Fibroblast of skin of left biceps (primary cell): ENCODE measurements around the gene PPP1R15A.
"Not testable (repeated sequence)": the region's sequence is repeated elsewhere in the genome, so short reads cannot be mapped to it uniquely, and the experiment has no call there.

Experiments
- DNase-seq, 2 experiments: peaks; one replicate each; pipeline ENCODE4 v3.0.0-alpha.2; 2013; ENCODE audit warnings: low read depth in 2 of 2

The PPP1R15A gene

DNA sequence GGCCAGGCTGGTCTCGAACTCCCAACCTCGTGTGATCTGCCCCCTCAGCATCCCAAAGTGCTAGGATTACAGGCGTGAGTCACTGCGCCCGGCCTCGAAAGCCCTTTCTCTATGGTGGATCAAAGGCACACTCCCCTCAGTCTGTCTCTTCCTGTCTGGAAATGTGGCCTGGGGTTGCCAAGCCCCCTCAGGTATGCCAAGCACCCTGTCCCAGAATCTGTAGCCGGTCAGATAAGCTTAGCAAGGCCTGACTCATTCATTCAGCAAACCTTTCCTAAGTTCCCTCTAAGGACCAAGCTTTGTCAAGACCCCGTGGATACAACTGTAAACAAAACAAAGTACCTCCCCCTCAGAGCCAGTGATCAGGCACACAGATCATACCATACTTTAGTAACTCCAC is 42.0 kb downstream of the PPP1R15A start:
- no peak for DNase-seq

DNA sequence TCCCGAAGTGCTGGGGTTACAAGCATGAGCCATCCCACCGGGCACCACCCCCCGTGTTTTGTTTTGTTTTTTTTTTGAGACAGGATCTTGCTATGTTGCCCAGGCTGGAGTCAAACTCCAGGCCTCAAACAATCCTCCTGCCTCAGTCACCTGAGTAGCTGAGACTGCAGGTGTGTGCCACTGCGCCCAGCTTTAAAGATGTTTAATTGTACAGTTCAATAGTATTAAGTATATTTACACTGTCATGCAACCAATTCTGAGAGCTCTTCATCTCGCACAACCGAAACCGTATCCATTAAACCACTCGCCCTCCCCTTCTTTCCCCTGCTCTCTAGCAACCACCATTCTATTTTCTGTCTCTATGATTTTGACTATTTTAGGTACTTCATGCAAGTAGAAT is 43.5 kb downstream of the PPP1R15A start:
- DNase-seq = no peak

DNA sequence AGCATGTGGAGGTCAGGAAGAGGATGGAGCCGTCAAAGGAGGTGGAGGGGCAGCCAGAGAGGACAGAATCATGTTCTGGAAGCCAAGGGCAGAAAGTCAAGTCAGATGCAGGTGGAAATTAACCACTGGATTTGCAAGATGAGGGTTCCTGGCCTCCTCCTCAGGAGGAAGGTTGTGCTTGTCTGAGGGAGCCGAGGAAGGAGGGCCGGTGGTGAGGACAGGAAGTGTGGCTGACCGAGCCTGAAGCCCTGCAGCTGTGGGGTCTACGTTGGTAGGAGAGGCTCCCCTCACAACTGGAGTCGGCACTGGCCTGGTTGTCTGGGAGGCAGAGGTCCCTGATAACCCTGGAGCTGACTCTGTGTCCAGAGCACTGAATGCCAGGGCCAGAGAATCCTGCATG is 45.9 kb downstream of the PPP1R15A start:
- DNase-seq = no peak

DNA sequence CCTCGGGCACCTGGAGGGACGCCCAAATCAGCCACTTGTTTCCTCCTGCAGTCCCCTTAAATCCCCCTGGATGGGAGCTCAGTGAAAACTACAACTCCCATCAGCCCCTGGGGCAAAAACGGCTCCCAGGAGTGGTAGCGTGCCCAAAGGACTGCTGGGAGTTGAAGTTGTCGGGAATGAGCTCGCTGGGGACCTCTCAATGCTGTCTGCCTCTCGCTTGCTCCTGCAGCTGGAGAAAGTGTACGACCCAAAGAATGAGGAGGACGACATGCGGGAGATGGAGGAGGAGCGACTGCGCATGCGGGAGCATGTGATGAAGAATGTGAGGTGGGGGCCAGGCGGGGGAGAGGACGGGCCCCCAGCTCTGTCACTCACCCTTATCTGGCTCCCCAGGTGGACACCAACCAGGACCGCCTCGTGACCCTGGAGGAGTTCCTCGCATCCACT is 46.6 kb downstream of the PPP1R15A start:
- no peak for DNase-seq

DNA sequence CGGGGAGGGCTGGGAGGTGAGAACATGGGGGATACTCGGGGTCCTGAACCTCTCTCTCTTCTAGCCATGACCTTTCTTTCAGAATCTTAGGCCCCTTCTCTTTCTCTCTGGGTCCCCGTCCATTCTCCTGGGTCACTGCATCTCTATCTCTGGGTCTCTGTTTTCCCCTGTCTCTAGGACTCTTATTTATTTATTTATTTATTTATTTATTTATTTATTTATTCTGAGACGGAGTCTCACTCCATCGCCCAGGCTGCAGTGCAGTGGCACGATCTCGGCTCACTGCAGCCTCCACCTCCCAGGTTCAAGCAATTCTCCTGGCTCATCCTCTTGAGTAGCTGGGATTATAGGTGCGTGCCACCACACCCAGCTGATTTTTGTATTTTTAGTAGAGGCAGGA is 47.0 kb downstream of the PPP1R15A start:
- not testable (repeated sequence) for DNase-seq

DNA sequence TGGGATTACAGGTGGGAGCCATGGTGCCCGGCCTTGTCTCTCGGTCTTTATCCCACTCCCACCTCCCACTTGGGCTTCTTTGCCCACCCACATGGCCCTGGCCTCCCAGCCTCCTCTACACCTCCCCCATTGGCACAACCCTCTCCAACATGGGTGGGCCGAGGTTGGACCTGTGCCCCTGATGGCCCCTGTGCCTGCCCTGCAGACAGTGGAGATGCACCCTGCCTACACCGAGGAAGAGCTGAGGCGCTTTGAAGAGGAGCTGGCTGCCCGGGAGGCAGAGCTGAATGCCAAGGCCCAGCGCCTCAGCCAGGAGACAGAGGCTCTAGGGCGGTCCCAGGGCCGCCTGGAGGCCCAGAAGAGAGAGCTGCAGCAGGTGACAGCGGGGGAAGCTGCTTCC is 48.7 kb downstream of the PPP1R15A start:
- DNase-seq = no peak

DNA sequence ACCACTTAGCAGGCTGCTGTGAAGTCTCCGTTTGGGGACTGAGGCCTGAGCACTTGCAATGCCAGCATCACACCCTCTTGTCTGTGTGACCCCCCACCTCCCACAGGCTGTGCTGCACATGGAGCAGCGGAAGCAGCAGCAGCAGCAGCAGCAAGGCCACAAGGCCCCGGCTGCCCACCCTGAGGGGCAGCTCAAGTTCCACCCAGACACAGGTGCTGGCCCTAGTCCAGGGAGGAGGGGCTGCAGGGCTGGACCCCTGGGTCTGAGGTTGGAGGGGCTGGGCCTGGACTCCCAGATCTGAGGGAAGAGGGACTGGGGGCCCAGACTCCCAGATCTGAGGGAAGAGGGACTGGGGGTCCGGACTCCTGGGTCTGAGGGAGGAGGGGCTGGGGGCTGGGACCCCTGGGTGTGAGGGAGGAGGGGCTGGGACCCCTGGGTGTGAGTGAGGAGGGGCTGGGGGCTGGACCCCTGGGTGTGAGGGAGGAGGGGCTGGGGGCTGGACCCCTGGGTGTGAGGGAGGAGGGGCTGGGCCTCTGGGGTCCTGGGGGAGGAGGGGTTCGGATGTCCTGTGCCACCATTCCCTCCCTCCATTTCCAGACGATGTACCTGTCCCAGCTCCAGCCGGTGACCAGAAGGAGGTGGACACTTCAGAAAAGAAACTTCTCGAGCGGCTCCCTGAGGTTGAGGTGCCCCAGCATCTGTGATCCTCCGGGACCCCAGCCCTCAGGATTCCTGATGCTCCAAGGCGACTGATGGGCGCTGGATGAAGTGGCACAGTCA is 49.7 kb downstream of the PPP1R15A start:
- DNase-seq = no peak

DNA sequence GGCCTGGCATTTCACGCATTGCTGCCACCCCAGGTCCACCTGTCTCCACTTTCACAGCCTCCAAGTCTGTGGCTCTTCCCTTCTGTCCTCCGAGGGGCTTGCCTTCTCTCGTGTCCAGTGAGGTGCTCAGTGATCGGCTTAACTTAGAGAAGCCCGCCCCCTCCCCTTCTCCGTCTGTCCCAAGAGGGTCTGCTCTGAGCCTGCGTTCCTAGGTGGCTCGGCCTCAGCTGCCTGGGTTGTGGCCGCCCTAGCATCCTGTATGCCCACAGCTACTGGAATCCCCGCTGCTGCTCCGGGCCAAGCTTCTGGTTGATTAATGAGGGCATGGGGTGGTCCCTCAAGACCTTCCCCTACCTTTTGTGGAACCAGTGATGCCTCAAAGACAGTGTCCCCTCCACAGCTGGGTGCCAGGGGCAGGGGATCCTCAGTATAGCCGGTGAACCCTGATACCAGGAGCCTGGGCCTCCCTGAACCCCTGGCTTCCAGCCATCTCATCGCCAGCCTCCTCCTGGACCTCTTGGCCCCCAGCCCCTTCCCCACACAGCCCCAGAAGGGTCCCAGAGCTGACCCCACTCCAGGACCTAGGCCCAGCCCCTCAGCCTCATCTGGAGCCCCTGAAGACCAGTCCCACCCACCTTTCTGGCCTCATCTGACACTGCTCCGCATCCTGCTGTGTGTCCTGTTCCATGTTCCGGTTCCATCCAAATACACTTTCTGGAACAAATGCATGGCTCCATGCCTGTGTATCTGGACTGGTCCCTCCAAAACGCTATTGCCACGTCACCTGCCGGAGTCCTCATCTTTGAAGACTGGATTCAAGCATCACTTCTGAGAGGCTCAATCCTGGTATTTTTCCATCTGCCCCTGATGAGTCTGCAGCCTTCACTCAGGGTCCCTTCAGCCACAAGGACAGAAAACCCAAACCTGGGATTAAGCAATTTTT is 50.6 kb downstream of the PPP1R15A start:
- no peak for DNase-seq

DNA sequence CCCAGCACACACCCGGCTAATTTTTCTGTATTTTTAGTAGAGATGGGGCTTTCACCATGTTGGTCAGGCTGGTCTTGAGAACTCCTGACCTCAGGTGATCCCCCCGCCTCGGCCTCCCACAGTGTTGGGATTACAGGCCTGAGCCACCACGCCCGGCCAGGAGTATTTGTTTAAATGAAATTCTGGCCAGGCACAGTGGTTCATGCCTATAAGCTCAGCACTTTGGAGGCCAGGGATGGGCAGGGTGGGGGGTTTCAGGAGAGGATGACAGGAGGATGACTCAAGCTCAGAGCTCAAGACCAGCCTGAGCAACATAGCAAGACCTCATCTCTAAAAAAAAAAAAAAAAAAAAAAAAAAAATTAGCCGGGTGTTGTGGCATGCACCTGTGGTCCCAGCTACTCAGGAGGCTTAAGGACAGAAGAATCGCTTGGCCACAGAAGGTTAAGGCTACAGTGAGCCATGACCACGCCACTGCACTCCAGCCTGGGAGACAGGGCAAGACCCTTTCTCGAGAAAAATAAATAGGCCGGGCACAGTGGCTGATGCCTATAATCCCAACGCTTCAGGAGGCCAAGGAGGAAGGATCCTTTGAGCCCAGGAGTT is 53.1 kb downstream of the PPP1R15A start:
- peak in 1 of 2 experiments; percentile 12 for DNase-seq
